ENCODE data around the gene CAV3.

The CAV3 gene

GRCh38 chr3:8736436-8736835 is 2.8 kb downstream of the CAV3 start:
- FAIRE-seq, result no peak

- FAIRE-seq, result no peak
Measured at GRCh38 chr3:8737301-8737700, 3.7 kb downstream of the CAV3 start.

- FAIRE-seq, result no peak
Measured at GRCh38 chr3:8737823-8738222, 4.2 kb downstream of the CAV3 start.

GRCh38 chr3:8738639-8739038 is 5.0 kb downstream of the CAV3 start:
- no peak for FAIRE-seq

- no peak for FAIRE-seq
Measured at GRCh38 chr3:8739757-8740504, 6.3 kb downstream of the CAV3 start.

GRCh38 chr3:8741581-8742261 is 8.1 kb downstream of the CAV3 start:
- no peak for FAIRE-seq

- FAIRE-seq, result no peak
Measured at GRCh38 chr3:8743021-8743601, 9.5 kb downstream of the CAV3 start.

GRCh38 chr3:8743911-8744310 is 10.3 kb downstream of the CAV3 start:
- no peak for FAIRE-seq

GRCh38 chr3:8745619-8746370 is 12.2 kb downstream of the CAV3 start:
- FAIRE-seq, result no peak

GRCh38 chr3:8746780-8747345 is 13.3 kb downstream of the CAV3 start:
- no peak for FAIRE-seq

GRCh38 chr3:8749316-8749715 is 15.7 kb downstream of the CAV3 start:
- FAIRE-seq, result no peak

- FAIRE-seq, result no peak
Measured at GRCh38 chr3:8752832-8753231, 19.2 kb downstream of the CAV3 start.

GRCh38 chr3:8755097-8755496 is 21.5 kb downstream of the CAV3 start:
- FAIRE-seq, result no peak

GRCh38 chr3:8755564-8756237 is 22.1 kb downstream of the CAV3 start:
- no peak for FAIRE-seq

- no peak for FAIRE-seq
Measured at GRCh38 chr3:8756671-8757070, 23.1 kb downstream of the CAV3 start.

GRCh38 chr3:8757551-8758518 is 24.2 kb downstream of the CAV3 start:
- FAIRE-seq, result no peak

GRCh38 chr3:8759038-8759707 is 25.6 kb downstream of the CAV3 start:
- no peak for FAIRE-seq

- FAIRE-seq, result no peak
Measured at GRCh38 chr3:8760091-8760490, 26.5 kb downstream of the CAV3 start.

- FAIRE-seq, result no peak
Measured at GRCh38 chr3:8760506-8760905, 26.9 kb downstream of the CAV3 start.

- FAIRE-seq, result no peak
Measured at GRCh38 chr3:8761866-8762265, 28.3 kb downstream of the CAV3 start.

Data from TTC549 (cell line).